Measurements from ENCODE around the gene CTCFL.

- no peak for TF ChIP-seq EGR1 (IDR thresholded peaks at IDR 0.05)
- TF ChIP-seq CEBPB (IDR thresholded peaks at IDR 0.05): no peak
- no peak for TF ChIP-seq TCF12 (IDR thresholded peaks at IDR 0.05; ENCODE audit: low read depth)
- no peak for TF ChIP-seq REST (IDR thresholded peaks at IDR 0.05; ENCODE audit: low read depth)
- TF ChIP-seq NFIC (IDR thresholded peaks at IDR 0.05): no peak
- TF ChIP-seq TEAD4 (IDR thresholded peaks at IDR 0.05): no peak
- no peak for TF ChIP-seq MAX (IDR thresholded peaks at IDR 0.05)
- TF ChIP-seq TAF1 (IDR thresholded peaks at IDR 0.05; ENCODE audit: low read depth): no peak
- no peak for TF ChIP-seq YY1 (IDR thresholded peaks at IDR 0.05; ENCODE audit: low read depth)
- no peak for TF ChIP-seq FOXM1 (IDR thresholded peaks at IDR 0.05; ENCODE audit: borderline replicate concordance, low read depth)
- no peak for TF ChIP-seq EP300 (IDR thresholded peaks at IDR 0.05; ENCODE audit: borderline replicate concordance)
- TF ChIP-seq RAD21 (IDR thresholded peaks at IDR 0.05; ENCODE audit: low read depth): no peak
- TF ChIP-seq USF1 (IDR thresholded peaks at IDR 0.05): no peak
Observed at GRCh38 chr20:57517904-57518303, 7.0 kb downstream of the CTCFL start.
